ENCODE measurements around the gene TMPRSS3.

DNA sequence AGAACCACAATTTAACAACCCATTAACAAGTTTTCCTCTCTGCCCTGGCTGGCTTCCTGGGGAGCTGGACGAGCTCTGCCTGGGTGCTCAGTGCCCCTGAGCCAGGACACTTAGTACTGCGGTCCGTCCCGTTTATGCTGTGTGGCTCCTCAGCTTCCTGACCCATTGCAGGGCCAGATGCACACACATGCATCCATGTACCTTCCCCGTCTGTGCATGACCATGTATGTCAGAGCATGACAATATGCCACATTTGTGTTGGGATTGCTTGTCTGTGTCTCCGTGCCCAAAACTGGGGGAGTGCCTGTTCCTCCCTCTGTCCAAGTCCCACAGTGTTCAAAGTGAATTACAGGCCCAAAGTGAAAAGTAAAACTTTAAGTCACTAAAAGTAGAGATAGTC, 71.0 kb downstream of the TMPRSS3 start:
- TF ChIP-seq CTCF (IDR thresholded peaks at IDR 0.05): no peak
- TF ChIP-seq EZH2 (IDR thresholded peaks at IDR 0.05; ENCODE audit: borderline replicate concordance, insufficient read depth, low read depth, low read length, poor library complexity, severe bottlenecking): no peak

Measured in B cell (primary cell).